NCI-H1694 (cell line): Measurements from ENCODE around the gene TECTA.

Experiments used
- DNase-seq: peaks from one replicate; lab custom pipeline; 2025; lab: John Stamatoyannopoulos, UW

Gene TECTA, protein sequence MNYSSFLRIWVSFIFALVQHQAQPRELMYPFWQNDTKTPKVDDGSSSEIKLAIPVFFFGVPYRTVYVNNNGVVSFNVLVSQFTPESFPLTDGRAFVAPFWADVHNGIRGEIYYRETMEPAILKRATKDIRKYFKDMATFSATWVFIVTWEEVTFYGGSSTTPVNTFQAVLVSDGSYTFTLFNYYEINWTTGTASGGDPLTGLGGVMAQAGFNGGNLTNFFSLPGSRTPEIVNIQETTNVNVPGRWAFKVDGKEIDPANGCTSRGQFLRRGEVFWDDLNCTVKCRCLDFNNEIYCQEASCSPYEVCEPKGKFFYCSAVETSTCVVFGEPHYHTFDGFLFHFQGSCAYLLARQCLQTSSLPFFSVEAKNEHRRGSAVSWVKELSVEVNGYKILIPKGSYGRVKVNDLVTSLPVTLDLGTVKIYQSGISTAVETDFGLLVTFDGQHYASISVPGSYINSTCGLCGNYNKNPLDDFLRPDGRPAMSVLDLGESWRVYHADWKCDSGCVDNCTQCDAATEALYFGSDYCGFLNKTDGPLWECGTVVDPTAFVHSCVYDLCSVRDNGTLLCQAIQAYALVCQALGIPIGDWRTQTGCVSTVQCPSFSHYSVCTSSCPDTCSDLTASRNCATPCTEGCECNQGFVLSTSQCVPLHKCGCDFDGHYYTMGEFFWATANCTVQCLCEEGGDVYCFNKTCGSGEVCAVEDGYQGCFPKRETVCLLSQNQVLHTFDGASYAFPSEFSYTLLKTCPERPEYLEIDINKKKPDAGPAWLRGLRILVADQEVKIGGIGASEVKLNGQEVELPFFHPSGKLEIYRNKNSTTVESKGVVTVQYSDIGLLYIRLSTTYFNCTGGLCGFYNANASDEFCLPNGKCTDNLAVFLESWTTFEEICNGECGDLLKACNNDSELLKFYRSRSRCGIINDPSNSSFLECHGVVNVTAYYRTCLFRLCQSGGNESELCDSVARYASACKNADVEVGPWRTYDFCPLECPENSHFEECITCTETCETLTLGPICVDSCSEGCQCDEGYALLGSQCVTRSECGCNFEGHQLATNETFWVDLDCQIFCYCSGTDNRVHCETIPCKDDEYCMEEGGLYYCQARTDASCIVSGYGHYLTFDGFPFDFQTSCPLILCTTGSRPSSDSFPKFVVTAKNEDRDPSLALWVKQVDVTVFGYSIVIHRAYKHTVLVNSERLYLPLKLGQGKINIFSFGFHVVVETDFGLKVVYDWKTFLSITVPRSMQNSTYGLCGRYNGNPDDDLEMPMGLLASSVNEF (N-terminal part only)

DNA sequence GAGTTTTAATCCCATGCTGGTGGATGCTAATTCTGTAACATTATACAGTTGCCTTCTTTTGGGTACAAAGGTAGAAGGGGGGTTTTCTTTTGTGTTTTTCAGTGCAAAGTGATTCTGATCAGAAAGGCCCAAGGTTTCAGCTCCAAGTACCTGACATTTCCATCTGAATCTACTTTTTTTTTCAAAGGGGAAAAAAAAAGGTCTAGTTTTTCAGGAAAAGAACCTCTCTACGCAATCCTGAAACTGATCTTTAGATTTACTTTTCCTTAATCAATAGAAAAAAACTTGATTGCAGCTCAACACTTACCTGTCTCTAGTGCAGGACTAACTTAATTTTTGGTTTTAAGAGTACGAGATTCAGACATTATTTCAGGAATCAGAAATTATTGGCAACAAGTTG, at the start of gene TECTA:
TSS of gene TECTA (plus strand) at position 301 of the 400 bp plus-strand sequence. CDS start 1,423 bp downstream, outside the sequence.
- no peak for DNase-seq

DNA sequence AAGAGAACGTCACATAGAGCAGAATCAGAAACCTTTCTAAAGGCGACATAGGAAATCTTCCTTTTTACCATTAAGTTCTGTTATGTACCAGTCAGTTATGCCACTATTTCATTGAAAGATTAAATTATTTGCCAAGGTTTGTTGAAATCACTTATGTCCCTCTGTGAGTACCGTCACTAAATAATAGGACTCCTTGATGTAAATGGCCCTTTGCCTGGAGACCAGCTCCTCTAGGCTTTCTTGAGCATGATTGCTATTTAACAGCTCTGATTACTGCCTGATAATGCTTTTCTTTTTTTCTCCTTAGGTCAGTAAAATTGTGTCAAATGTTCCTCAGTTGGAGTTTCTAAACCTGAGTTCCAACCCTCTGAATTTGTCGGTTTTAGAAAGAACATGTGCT, 47.8 kb upstream of the TECTA start:
- no peak for DNase-seq

DNA sequence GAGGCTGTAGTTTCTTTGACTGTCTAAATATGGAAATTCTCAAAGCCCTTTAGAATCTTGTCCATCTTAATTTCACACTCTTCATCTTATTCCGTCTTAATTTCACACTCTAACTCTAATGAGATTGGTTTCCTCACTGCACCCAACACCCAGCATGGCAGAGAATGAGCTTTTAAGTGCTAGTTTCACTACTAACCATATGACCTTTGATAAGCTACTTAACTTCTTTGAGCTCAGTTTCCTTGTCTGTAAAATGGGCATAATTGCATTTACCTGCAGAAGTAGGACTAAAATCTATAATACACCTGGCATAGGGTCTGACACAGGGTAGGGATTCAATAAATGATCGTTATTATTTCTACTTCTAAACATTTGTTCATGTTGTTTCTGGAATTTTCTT, 46.8 kb upstream of the TECTA start:
- no peak for DNase-seq

DNA sequence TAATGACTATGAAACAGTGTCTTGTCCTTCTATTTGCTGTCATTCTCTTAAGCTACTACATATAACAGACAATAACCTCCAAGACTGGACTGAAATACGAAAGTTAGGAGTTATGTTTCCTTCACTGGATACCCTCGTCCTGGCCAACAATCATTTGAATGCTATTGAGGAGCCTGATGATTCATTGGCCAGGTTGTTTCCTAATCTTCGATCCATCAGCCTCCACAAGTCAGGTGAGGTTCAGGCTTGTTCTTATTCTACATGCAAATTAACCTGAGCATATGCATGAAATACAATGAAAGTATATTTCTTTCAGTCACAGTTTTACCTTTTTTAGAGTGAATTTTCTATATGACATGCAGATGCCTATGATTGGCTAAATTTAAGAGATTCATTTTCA, 46.0 kb upstream of the TECTA start:
- DNase-seq = no peak

DNA sequence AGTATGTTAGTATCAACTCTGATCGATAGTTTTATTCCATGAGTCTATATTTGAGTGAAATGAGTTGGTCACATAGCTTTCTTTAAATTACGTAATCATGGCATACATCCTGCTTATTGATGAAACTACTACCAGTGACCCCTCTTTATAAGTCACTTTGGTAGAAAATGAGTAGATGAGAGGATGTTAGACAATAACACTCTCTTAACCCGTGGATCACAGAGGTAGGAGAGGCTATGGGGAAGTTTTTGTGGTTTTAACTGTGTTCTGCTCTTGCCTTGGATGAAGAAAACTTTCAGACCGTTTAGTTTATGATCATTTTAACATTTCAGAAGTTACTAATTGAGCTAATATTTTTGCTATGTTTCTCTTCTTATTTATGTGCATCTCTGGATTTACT, 43.1 kb upstream of the TECTA start:
- DNase-seq = no peak

DNA sequence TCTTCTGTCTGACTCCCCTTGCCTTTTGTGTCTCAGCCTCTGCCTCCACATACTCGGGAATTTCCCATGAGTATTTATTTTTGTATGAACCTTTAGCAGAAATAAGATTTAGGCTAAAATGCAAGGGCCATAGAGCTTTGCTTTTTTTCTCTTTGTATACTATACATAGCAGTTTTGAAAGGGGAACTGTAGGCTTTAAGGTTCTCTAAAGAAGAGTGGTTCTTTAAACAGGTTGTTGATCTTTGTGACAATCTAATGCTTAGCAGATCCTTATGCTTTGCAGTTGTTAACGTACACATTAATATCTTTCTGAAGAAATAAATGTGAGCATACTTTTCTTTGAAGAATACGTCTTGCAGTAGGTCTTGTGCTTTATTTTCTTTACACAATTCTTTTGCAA, 42.1 kb upstream of the TECTA start:
- DNase-seq = no peak

DNA sequence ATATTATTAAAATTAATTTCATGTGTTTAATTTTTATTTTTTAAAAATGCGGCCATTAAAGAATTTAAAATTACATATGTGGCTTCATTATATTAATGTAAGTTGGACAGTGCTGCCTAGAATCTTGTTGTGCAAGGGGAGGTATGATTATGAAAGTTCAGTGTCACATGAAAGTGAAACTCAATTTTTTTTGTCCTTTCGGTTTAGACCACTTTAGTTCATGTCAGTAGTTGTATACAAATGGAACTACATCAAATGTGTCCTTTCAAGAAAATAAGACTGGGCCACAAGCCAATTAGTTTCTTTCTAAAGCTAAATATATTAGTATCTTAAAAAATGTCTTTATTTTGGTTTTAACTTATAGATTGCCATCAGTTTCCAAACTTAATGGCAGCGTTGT, 41.4 kb upstream of the TECTA start:
- no peak for DNase-seq

DNA sequence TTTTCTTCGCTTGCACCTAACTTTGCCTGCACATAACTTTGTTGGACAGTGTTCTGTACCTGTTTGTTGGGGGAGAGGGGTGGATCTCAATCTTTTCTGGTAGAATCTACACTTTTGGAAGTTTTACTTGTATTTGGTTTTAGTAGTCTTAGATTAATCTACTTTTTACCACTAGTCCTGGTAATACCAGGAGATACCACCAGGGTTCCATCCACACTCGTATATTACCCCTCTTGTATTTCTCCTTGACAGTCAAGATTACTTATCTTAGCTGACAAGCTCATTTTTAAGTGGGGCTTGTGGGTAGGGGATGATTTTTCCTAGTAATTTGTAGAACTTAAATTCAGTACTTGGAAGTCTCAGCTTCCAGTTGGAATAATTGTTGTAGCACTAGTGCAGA, 37.3 kb upstream of the TECTA start:
- DNase-seq = no peak

DNA sequence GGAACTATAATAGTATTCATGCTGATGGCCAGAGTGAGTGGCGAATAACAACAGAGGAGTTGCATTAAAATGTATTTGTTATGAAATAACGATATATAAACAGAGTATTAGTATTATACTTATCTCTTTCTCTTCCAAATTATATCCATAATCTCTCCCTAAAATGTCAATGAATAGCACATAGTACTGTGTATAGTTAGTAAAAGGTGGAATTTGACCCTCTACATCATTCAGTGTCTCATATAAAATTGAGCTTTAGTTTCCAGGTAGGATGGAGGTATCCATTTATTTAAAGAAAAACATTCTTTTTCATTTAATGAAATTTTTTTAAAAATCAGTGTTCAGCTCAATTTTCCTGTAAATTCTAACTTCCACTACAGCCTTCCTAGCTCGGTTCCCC, 34.4 kb upstream of the TECTA start:
- no peak for DNase-seq

DNA sequence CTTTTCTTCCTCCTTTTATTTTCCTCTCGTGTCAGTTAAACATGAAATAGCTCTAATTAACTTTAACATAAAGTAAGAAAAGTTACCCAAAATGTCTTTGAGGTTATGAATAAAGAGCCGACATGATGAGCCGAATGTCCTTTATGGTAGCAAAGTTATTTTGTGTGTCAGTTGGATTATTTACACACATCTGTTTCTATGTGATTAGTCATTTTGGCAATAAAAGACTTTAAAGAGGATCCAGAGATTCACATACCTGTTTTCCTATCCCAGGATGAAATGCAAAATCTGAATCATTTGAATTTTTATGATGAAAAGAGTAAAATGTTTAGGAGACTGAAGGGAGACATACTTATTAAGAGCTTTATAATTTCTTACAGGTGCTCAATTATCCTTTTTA, 34.0 kb upstream of the TECTA start:
- no peak for DNase-seq

DNA sequence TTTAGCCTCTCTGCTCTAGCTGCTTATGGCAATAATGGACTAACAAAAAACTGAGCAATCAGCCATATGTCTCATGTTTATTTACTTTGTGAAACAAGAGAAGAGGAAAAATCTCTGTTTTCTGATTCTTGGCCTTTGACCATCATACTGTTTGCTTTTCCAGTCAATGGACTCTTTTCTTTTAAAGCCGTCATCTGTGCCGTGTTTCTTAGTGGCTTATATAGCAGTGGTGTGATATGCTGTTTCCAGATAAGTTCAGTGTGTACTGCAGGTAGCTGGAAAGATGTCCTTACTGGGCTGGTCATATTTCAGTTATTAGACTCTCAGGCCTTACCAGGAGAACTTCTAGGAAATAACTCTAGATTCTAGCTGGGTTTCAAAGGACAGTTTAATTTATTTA, 33.6 kb upstream of the TECTA start:
- peak; percentile 0 for DNase-seq

DNA sequence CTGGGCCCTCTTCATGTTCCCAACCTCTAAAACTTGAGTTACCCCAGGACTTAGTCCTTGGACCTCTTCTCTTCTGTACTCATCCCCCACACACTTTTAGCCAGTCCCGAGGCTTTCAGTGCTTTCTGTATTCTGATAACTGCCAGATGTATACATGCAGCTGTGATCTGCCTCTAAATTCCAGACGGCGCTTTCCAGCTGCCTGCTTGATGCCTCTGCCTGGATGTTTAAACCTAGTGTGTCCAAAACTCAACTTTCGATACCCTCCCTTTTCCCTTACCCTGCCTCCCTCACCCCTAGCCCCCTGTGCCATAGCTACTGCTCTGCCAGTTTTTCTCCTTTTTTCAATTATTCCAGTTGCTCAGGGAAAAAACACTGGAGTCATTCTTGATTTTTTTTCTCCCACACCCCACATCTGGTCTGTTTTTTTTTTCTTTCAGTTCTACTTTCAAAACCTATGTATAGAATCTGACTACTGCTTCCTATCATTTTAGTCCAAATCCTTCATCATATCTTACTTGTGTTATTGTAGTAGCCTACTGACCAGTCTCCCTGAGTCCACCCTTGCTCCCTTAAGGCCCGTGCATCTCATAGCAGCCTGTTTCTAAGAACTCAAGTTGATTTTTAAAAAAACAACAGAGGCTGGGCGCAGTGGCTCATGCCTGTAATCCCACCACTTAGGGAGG, 32.9 kb upstream of the TECTA start:
- no peak for DNase-seq

DNA sequence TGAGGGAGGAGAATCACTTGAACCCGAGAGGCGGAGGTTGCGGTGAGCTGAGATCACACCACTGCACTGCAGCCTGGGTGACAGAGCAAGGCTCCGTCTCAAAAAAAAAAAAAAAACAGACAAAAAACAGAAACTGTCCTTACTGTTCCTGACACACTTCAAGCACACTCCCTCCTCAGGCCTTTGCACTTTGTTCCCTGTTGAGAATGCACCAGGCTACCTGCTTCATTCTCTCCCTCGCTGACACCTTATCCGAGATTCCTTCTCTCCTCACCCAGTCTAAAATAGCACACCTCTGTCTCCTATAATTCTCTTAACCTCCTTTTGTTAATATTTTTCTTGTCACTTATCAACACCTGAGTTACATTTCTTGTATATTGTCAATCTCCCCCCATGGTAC, 32.3 kb upstream of the TECTA start:
- DNase-seq = no peak

DNA sequence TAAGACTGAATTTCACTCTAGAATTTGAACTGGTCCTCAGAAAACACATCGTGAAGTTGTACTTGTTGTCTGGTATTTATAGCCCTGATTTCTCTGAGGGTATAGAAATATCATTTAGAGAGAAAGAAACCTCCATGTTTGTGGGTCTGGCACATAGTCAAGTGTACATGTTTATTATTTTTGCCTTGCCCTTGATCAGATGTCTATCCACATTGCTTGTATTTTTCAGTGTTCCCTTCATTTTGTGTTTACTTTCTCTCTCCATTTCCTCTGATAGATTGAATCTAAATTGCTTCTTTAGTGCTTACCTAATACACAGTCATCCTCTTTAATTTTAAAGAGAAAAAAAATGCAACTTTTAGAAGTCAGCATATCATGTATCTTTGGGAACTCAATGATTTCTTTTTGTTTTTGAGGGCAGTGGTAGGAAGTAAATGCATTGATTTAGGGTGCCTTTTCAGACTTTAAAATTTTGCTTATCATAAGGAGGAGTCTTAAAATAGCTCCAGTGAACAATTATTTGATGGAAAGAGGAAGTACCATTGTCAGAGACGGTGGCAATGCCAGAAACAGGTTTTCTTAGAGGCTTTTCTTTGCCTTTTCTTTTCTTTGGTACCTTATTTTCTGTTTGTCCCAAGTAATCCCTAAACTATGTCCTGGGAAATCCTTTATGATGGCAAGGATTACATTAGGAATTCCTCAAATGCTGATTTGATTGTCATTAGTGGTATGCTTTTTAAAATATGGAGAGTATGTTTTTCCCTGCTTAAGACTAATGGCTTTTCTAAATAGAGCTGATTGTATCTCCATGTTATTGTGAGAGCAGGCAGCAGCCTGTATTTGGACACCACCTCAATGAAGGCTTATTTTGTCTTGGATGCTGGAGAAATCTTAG, 29.8 kb upstream of the TECTA start:
- no peak for DNase-seq

DNA sequence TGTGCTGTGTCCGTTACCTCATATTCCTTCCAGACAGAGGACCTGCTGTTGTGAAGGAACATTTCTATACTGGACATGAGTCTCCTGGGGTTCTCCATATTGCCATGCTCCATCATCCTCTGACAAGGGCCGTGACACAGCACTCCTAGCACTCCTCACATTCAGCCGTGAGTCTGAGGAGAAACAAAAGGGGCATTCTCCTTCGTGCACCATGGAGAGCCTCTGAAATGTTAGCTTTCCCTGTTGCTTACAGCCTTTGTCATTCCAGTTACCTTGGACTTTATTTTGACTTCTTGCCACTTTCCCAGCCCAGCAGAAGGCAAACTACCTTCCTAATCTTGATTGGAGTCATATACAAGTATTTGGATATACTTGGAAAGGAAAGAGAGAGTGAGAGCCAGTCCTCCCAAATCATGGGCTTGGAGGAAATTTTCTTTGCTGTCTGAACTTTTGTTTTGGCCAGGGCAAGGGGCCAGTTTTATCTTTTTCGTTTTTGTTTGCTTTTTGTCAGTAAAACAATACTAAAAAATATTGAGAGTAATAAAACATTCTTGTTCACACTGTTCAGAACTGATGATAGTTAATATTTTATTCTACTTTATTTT, 29.1 kb upstream of the TECTA start:
- no peak for DNase-seq

DNA sequence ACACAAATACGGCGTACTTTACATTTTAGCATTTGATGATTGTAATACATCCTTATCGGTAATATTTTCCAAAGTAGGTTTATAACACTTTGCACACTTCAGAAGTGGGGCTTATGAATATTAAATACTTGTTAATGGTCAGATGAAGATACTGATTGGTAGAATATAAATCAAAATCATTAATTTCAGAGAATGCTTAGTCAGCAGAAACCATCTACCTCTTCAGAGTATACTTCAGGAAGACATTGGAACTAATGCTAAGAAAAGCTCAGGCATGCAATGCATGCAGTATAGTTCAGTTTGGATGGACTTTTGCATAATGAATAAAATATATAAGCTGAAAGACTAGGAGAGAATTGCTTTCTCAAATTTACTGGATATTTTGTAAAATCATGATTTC, 19.7 kb upstream of the TECTA start:
- no peak for DNase-seq

DNA sequence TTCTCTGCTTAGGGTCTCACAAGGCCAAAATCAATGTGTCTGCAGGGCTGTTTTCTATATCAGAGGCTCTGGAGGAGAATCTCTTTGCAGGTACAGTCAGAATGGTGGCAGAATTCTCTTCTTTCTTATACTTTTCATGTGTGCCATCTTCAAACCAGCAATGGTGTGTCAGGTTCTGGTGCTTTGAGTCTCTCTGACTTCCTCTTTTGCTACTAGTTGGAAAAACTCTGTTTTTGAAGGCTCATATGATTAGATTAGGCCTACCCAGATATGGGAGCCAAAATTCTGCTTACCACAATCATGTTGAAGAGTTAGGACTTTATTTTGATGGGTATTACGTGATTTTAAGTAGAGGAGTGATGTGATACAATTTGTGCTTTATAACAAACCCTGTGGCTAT, 18.8 kb upstream of the TECTA start:
- no peak for DNase-seq

DNA sequence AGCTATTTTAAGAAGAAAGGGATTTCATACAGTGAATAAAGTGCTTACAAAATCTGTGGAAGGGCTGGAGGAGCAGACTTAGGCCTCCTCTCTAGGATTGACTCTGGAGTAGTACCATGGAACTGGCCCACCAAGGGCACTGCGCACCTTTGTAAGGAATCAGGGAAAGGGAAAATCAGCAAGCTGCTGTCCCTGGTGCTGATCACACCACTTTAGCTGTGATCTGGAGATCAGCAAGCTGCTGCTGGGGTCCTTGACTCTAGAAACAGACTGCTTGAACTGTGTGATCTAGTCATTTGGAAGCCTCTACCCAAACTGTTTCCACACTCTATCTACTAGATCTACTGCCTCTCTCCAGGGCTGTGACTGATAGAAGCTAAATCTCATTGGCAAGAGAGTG, 18.4 kb upstream of the TECTA start:
- no peak for DNase-seq

DNA sequence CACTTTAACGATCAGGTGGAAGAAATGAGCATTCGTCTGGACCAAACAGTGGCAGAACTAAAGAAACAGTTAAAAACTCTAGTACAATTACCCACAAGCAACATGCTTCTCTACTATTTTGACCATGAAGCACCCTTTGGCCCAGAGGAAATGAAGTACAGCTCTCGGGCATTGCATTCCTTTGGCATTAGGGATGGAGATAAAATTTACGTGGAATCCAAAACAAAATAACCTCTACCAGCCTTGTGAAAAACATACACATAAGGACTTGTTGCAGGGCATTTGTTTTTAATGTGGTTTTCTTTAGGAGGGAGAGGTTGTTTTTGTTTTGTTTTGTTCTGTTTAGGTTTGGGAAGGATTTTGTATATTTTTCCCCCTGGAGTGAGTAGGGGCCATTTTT, 14.2 kb upstream of the TECTA start:
- no peak for DNase-seq

DNA sequence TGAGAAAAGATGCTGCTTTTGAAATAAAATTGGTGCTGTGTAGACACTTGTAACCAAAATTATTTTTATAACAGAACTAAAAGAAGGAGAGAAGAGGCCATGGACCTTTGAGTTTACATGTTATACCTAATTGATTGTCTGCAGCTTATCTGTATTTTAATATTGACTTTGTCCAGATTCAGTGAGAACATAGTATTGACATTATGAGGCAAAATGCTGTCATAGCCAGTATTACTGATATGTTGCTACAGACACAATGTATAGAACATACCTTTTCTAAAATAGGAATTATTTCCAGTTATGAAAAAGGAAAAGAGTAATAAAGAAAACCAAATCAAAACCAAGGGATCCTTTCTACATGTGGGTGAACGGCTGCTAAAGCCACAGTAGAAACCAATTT, 11.5 kb upstream of the TECTA start:
- DNase-seq = no peak
